ENCODE results near the gene OR52E2.
"Not testable (repeated sequence)": the region's sequence is repeated elsewhere in the genome, so short reads cannot be mapped to it uniquely, and the experiment has no call there.

The OR52E2 gene

DNA sequence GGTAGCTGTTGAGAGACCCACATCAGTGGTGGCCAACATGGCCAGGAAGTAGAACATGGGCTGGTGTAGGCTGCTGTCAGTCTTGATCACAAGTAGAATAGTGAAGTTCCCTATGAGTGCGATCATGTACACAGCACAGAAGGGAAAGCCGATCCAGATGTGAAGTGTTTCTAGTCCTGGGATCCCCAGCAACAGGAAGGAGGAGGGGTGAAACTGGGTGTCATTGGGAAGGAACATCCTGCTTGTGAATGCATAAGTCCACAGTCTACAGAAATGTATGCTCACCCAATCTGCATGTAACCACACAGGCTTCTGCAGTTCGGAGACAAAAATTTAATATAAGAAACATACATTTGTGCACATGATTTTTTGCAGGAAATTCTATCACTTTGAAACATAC is at the start of gene OR52E2:
TSS of gene OR52E2 (minus strand) at position 237 of the 400 bp plus-strand sequence. CDS start at position 237, 0 bp downstream.
- no peak for DNase-seq

DNA sequence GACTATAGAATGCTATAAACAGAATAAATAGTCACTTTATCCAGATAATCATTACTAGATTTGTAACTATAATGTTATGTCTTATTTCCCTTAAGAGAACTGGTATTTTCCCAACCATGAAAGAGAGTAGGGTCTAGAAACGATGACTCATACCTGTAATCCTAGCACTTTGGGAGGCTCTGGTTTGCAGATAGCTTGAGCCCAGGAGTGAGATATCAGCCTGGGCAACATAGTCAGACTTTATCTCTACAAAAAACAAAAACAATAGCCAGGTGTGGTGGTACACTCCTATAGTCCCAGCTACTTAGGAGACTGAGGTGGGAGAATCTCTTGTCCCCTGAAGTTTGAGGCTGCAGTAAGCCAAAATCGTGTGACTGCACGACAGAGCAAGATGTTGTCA is 47.9 kb upstream of the OR52E2 start:
- DNase-seq: no peak

DNA sequence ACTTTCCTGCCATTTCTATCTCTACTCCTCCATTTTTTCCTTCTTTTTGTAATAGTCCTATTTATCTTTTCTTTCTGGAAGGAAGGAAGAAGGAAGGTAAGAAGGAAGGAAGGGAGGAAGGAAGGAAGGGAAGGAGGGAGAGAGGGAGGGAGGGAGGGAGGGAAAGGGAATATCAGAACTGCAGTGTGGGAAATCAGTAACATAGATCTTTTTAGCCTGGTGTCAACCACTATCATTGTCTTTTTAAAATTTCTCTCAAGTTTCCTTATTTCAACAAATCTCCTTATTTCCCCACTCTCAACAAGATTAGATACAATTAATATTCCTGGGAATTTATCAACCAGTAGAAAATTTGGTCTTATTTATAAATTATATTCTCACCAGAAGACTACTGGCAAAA is 43.6 kb upstream of the OR52E2 start:
- no peak for DNase-seq

DNA sequence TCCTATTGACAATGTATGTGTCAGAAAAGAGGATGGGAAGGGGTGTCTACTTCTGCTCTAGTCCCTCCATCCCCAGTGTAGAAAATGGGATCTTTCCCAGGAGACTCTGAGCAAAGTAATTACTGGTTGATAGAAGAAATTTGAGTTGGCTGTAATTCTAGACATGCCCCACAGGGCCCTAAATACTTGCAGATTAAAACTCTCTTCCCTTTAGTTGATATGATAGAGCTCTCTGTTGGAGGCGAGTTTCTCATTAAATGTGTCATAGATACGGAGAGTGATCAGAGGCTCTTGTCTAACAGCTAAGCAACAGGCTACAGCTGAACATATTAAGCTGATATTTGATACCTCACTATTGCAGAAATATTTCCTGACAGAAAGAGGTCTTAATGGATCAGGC is 42.8 kb upstream of the OR52E2 start:
- DNase-seq: peak; percentile 0

DNA sequence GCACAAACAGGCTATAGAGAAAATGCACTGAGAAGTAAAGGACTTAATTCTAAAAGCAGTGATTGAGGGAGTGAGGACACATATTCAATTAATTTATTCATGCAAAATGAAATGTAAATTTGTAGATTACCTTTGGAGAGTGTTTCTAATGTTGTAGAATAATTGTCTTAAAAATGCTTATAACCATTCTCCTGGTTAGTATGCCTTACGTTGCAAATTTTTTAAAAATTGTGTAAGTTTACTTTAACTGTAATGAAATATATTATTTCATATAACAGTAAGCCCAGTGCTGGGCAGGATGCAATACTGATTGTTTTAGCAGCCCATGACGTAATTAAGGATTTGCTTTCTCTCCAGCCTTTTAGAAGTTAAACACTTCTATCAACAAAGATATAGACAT is 36.6 kb upstream of the OR52E2 start:
- no peak for DNase-seq

DNA sequence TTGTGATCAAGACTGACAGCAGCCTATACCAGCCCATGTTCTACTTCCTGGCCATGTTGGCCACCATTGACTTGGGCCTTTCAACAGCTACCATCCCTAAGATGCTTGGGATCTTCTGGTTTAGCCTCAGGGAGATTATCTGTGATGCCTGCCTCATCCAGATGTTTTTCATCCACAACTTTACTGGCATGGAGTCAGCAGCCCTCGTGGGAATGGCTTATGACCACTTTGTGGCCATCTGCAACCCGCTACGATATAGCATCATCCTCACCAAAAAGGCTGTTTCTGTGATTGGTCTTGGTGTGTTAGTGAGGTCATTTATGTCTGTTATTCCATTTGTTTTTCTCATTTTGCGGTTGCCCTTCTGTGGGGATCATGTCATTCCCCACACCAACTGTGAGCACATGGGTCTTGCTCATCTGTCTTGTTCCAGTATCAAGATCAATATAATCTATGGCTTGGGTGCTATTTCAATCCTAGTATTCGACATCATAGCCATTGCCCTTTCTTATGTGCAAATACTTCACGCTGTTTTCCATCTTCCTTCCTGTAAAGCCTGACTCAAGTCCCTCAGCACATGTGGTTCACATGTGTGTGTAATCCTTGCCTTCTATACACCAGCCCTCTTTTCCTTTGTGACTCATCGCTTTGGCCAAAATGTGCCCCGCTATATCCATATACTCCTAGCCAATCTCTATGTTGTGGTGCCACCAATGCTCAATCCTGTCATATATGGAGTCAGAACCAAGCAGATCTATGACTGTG is 33.6 kb upstream of the OR52E2 start:
- DNase-seq: no peak

DNA sequence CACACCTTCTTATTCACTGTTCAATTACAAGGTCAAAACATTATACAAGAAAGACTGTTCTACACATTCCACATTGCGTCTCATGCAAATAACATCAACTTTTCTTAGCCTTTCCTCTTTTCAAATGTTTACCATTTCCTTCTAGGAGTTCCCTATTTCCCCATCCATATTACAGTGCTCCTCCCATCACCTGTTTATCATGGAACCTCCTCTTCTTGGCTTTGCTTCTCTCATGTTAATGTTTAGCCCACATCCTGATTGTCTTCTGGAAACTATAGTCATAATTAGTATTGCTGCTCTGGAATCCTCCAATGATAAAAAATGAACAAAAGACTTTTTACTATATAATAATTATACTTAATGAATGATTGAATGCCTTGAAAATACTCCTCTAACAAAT is 31.2 kb upstream of the OR52E2 start:
- no peak for DNase-seq

DNA sequence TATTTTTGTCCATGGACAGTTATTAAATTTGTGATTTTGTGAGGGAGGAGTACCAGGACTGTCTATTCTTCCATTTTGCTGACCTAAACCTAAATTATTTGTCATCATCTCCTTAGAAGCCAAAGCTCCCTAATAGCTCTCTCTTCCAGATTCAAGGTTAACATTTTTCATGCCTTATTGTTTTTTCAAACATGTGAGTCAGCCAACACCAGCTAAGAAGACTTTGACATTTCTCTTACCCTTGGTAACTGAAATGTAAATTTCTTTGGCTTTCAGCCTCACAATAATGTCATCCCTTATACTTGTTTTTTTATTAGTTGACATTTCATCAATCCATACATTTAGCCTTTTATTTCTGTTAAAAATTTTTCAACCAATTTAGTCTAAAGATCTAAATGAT is 29.1 kb upstream of the OR52E2 start:
- DNase-seq: no peak

DNA sequence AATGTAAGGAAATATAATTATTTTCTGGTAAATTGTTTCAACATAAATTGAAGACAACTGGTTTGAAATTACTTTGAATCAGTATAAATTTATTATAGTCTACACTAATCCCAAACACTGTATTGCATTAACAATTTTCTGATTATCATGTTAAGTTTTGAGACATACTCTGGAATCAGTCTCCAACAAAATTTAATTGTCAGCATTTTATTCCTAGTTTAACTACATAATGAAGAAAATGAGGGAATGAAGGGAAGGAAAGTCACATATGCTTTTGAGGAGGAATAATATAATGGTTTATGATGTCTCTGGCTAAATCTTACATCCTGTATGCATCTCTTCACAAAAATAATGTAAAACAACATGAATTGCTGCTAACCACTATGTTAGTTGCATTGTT is 24.2 kb upstream of the OR52E2 start:
- DNase-seq: no peak

DNA sequence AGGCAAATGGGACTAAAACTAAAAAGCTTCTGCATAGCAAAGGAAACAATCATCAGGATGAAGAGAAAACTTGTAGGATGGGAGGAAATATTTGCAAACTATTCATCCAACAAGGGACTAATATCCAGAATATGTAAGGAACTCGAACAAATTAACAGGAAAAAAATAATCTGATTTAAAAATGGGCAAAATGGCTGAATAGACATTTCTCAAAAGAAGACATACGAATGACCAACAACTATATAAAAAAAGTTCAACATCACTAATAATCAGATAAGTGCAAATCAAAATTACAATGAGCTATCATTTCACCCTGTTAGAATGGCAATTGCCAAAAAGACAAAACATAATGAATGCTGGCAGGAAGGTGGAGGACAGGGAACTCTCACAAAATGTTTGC is 22.0 kb upstream of the OR52E2 start:
- DNase-seq: no peak

DNA sequence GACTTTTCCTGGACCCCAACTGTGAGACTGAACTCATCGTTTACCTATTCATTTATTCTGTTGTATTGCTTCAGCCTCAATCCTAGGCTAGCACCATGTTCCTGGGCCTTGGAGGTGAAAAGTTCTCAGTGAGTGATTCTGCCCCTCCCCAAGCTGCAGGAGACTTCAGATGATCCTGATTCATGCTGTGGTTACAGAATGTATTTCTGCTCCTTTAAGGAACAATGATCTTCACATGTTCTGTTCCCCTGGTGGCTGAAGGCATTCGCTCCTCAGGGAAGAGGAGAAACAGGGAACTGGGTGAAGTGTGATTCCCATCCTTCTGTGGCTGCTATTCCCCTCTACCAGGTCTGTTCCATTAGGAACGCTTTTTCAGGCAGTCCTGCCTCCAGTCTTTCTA is 12.4 kb upstream of the OR52E2 start:
- DNase-seq: no peak

DNA sequence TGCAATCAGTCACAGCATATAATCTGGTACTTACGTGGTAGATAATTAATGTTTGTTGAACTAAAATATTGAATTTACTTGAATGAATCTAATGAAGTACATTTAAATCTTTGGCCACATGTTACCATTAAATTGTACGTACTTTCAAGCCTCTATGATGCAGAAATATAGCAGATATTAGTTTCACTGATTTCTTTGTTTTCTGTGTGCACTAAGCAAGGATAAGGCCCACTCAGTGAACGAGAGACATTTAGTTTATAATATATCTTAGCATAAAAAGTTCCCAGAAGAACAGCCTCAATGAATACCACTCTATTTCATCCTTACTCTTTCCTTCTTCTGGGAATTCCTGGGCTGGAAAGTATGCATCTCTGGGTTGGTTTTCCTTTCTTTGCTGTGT is 9.8 kb upstream of the OR52E2 start, which contains the start of gene OR52E1:
TSS of gene OR52E1 (plus strand) at position 301 of the 400 bp plus-strand sequence.
- no peak for DNase-seq

DNA sequence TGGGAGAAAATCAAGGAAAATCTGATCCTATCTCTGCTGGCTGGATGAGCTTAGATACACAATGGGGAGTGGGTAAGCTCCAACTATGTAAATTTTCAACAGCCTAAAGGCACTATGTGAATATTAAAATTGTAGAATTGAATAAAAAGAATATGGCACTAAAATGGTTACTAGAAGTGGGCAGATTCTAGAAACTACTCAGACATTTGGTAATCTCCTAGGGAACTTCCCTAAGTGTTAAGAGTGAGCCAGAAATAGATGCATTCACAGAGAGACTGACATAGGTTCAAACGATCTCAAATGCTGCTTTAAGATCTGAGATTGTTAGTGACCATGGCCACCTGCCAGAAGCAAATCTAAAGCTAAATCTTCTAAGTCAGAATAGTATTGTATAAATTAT is 5.6 kb upstream of the OR52E2 start:
- DNase-seq: no peak

DNA sequence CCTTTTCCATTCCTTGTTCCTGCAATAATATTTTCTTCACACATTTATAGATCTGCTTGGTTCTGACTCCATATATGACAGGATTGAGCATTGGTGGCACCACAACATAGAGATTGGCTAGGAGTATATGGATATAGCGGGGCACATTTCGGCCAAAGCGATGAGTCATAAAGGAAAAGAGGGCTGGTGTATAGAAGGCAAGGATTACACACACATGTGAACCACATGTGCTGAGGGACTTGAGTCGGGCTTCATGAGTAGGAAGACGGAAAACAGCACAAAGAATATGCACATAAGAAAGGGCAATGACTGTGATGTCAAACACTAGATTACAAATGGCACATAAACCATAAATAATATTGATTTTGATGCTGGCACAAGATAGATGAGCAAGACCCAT is 748 bp downstream of the OR52E2 start:
- not testable (repeated sequence) for DNase-seq

DNA sequence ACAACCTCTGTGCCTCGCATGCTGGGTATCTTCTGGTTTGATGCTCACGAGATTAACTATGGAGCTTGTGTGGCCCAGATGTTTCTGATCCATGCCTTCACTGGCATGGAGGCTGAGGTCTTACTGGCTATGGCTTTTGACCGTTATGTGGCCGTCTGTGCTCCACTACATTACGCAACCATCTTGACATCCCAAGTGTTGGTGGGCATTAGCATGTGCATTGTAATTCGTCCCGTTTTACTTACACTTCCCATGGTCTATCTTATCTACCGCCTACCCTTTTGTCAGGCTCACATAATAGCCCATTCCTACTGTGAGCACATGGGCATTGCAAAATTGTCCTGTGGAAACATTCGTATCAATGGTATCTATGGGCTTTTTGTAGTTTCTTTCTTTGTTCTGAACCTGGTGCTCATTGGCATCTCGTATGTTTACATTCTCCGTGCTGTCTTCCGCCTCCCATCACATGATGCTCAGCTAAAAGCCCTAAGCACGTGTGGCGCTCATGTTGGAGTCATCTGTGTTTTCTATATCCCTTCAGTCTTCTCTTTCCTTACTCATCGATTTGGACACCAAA is 12.6 kb downstream of the OR52E2 start:
- DNase-seq: no peak

DNA sequence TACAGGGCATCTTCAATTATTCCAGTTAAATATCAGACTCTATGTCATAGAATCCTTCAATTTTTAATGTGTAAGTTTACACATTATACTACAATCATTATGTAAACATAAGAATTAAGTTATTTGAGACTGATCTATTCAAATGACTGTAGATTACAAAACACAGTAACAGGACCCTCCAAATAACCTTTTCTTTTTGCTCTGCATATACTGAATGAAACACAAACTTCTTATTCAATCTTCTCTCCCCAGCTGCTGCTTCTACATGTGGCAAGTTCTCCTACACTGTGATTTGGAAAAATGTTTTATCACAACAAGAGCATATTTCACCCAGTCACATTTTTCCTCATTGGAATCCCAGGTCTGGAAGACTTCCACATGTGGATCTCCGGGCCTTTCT is 13.2 kb downstream of the OR52E2 start, which contains the start of gene OR52J3:
TSS of gene OR52J3 (plus strand) at position 301 of the 400 bp plus-strand sequence. CDS start at position 301, 0 bp downstream.
- no peak for DNase-seq

DNA sequence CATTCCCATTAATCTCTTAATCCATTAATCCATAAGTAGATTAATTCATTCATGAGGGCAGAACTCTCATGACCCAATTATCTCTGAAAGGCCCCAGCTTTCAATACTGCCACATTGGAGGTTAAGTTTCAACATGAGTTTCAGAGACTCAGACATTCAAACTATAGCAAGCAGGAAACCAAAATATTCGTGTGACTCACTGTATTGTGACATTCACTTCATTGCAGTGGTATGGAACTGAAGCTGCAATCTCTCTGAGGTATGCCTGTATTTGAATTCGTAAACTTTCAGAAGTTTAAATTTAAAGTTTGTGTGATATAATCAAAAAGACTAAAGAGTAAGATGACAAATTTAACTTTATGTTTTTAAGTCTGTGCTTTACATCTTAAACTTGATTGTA is 16.0 kb downstream of the OR52E2 start:
- no peak for DNase-seq

DNA sequence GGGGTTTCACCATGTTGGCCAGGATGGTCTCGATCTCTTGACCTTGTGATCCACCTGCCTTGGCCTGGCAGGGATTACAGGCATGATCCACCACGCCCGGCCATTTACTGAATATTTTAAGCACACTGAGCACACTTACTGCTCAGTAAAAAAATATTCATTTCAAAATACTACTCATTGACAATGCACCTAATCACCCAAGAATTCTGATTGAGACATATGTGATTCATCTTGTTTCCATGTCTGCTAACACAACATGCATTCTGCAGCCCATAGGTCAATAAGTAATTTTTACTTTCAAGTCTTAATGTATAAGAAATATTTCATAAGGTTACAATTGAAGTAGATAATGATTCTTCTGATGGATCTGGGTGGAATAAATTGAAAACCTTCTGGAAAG is 17.3 kb downstream of the OR52E2 start:
- DNase-seq: no peak

DNA sequence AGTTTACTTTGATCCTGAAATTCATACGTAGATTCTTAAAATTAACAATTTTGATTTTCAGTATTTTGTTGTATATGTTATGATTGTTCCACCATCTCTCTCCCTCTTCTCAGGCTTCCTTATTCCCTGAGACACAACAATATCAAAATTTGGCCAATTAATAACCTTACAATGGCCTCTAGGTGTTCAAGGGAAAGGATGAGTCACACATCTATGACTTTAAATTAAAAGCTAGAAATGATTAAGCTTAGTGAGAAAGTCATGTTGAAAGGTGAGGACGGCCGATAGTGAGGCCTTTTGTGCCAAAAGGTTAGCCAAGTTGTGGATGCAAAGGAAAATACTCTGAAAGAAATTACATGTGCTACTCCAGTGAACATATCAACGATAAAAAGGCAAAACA is 18.6 kb downstream of the OR52E2 start:
- no peak for DNase-seq

DNA sequence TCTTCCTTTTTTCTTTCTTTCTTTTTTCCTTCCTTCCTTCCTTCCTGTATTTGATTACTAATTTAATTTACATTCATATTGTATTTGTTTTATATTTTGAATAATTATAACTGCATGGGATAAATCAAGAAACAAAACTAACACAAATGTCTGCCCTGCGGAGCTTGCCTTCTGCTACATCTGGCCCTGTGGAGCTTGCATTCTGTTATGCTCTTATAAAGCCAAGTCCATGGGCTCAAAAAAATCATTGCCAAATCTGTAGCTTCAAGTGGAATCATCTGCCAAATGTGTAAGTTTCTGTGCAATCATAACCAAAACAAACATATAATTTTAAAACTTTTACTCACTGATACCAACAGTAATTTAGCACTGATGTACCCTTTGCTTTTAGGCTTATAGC is 21.1 kb downstream of the OR52E2 start:
- DNase-seq: no peak

DNA sequence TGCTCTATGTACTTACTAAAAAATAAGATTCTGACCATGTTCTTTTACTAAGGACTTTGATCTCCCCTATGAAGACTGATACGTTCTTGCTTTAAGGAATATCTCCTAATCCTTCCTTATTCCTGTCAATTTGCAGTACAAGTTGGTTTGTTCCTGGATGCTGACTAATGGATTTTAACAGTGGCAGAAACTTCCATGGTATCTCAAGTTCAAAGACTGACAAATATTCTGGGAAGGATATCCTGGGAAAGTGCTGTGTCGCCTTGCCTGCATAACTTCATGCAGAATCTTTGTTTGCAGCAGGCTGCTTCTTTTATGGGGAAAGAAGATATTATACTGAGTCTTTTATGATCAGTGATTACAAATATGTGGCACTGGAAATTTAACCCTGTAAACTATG is 21.5 kb downstream of the OR52E2 start:
- no peak for DNase-seq

DNA sequence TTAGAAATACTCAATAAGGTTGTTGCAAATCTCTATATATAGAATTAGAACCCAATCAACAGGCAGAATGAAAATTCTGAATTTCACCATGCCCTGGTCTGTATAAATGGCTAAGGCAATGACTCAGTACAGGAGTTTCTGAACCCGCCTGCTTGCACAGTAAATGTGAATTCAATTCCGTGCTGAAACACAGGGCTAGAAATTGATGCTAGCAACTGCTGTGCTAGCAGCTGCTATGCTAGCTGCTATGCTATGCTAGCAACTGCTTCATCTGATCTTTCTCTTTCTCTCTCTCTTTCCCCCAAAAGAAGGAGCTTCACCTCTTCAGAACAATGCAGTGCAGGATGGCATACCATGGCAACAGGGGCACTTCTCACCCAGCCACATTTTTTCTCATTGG is 22.8 kb downstream of the OR52E2 start:
- DNase-seq: no peak

DNA sequence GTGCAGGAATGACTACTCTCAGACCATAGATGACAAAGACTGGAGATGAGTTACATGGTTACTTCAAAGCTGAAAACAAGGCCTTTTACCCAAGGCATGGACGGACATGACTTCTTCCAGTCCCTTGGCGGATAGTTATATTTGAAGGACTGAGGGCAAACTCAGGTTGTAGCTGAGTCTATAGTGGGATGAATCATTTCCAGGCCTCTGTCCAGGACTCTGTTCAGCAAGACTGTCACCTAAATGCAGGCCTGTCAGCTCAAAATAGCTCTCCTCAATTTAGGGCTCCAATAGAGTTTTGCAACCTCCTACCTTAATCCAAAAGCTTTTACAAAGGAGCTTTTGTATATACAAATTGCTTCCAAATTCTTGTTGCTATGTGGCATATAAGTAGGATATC is 37.4 kb downstream of the OR52E2 start:
- DNase-seq: no peak

DNA sequence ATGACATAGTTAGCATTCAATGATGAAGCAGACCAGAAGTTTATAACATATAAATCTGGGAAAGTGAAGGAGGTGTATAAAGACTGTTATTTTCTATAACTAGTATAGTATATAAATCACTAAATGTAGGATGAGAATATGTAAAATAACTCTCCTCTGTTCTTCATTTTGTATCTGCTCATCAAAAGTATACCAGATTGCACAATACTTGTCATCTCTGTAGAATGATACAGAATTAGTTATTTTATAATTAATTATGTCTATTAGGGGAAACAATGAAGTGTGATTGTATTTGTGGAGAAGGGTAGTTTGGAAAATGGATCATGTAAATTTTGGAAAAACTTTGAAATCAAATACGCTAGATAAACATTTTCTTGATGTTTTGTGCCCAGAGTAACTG is 46.4 kb downstream of the OR52E2 start:
- DNase-seq: no peak

DNA sequence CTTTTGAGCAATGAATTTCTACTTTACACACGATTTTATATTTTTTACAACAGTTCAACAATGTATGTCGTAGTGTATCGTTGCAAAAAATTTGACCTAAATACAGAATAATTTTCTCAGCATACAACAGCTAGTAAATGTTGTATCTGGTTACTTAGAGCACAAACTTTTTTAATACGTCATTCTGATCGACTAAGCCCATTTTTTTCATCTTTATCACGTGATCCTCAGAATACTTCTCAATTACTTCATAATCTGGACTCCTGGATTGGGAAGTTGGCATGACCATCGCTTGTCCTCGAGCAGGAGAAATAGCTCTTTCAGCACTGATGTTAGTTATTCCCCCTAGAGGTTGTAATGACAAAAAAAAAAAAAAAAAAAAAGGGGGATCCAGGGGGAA is 48.2 kb downstream of the OR52E2 start:
- DNase-seq: no peak

All from NCI-H2171 treated with DMSO at 0.1 percent for 48 hours (cell line).